Tibial nerve (tissue), 4 donors: ENCODE results near the gene CCR5AS.

ENCODE experiments used
- DNase-seq, 2 donors: peaks; one replicate each; pipeline ENCODE4 v3.0.0-alpha.2; 2019; ENCODE audit warnings: low spot score in 2 of 2
- H3K27ac ChIP-seq, 4 donors: fragments of 200-600 bp; sonication (generic) in 3 of 4; one replicate each; pipeline ENCODE4 v1.5.1; 2017 to 2019; ENCODE audit warnings: mild to moderate bottlenecking in 1 of 4
- H3K27me3 ChIP-seq, 2 donors: fragments of 200-600 bp; sonication (generic) in 1 of 2; one replicate each; pipeline versions ENCODE4 v1.5.1 to v1.6.0; 2017 to 2019
- H3K36me3 ChIP-seq, 3 donors: fragments of 200-600 bp; sonication (generic); one replicate each; pipeline ENCODE4 v1.5.1; 2018 to 2019
- H3K4me1 ChIP-seq, 4 donors: fragments of 200-600 bp; sonication (generic) in 3 of 4; one replicate each; pipeline ENCODE4 v1.5.1; 2017 to 2019
- H3K4me3 ChIP-seq, 4 donors: fragments of 200-600 bp; sonication (generic) in 3 of 4; one replicate each; pipeline ENCODE4 v1.5.1; 2017 to 2019; ENCODE audit warnings: mild to moderate bottlenecking in 1 of 4, moderate library complexity in 1 of 4
- H3K9me3 ChIP-seq, 4 donors: fragments of 200-600 bp; sonication (generic) in 3 of 4; one replicate each; pipeline ENCODE4 v1.5.1; 2017 to 2019
- CTCF ChIP-seq, 5 experiments: fragments of 200-600 bp in 3 of 5; fragments of 450-650 bp in 2 of 5; sonication (generic) in 3 of 5; IDR thresholded peaks; one replicate each; pipeline ENCODE4 v1.5.1; 2016 to 2019; ENCODE audit warnings: antibody characterized with exemption in 5 of 5, mild to moderate bottlenecking in 3 of 5, moderate library complexity in 2 of 5
- EP300 ChIP-seq, 2 donors: sonication (generic); formaldehyde crosslinking; IDR thresholded peaks; one replicate each; pipeline ENCODE4 v1.6.1; 2017; ENCODE audit warnings: antibody characterized with exemption in 2 of 2, mild to moderate bottlenecking in 1 of 2
- POLR2A ChIP-seq, 2 donors: fragments of 450-650 bp; IDR thresholded peaks; one replicate each; pipeline ENCODE4 v1.6.1; 2017; ENCODE audit warnings: antibody characterized with exemption in 2 of 2, mild to moderate bottlenecking in 2 of 2, moderate library complexity in 2 of 2
- WGBS, 2 donors: methylation state at CpG; one replicate each; pipeline ENCODE4 v1.1.5; 2018; 5-methylcytosine and 5-hydroxymethylcytosine counted together

CCR5AS gene

DNA sequence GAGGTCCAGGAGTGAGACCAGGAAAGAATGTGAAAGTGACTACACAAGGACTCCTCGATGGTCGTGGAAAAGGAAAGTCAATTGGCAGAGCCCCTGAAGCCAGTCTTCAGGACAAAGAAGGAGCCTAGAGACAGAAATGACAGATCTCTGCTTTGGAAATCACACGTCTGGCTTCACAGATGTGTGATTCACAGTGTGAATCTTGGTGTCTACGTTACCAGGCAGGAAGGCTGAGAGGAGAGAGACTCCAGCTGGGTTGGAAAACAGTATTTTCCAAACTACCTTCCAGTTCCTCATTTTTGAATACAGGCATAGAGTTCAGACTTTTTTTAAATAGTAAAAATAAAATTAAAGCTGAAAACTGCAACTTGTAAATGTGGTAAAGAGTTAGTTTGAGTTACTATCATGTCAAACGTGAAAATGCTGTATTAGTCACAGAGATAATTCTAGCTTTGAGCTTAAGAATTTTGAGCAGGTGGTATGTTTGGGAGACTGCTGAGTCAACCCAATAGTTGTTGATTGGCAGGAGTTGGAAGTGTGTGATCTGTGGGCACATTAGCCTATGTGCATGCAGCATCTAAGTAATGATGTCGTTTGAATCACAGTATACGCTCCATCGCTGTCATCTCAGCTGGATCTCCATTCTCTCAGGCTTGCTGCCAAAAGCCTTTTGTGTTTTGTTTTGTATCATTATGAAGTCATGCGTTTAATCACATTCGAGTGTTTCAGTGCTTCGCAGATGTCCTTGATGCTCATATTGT lies 47.0 kb downstream of the CCR5AS start:
- H3K36me3 ChIP-seq, result no peaks in the 10 kb centered on the region
- no peaks in the 10 kb centered on the region for H3K9me3 ChIP-seq
- WGBS, 2 donors, result 36 to 43% methylated on average over 11 of the region's 11 CpGs
- no peaks in the 10 kb centered on the region for H3K27me3 ChIP-seq
- H3K4me3 ChIP-seq, result no peak overlapping the region
- no peak for DNase-seq
- TF ChIP-seq CTCF (IDR thresholded peaks at IDR 0.05) (no peak), EP300 (IDR thresholded peaks at IDR 0.05) (no peak), POLR2A (IDR thresholded peaks at IDR 0.05) (no peak)
- H3K4me1 ChIP-seq, result peaks cover 0 to 11% (median 0%) of the 10 kb centered on the region in 4 donors
- no peak overlapping the region for H3K27ac ChIP-seq

DNA sequence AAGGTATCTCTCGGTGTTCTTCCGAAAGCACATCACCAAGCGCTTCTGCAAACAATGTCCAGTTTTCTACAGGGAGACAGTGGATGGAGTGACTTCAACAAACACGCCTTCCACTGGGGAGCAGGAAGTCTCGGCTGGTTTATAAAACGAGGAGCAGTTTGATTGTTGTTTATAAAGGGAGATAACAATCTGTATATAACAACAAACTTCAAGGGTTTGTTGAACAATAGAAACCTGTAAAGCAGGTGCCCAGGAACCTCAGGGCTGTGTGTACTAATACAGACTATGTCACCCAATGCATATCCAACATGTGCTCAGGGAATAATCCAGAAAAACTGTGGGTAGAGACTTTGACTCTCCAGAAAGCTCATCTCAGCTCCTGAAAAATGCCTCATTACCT lies 48.4 kb downstream of the CCR5AS start:
- no peak overlapping the region for H3K4me3 ChIP-seq
- H3K9me3 ChIP-seq, result no peaks in the 10 kb centered on the region
- no peaks in the 10 kb centered on the region for H3K36me3 ChIP-seq
- WGBS, 2 donors, result 85 to 87% methylated on average over 6 of the region's 6 CpGs
- H3K27me3 ChIP-seq, result peaks cover 0 to 5% of the 10 kb centered on the region in 2 donors
- DNase-seq, result no peak
- H3K27ac ChIP-seq, result no peak overlapping the region
- peaks cover 0 to 11% (median 0%) of the 10 kb centered on the region in 4 donors for H3K4me1 ChIP-seq
- TF ChIP-seq EP300 (IDR thresholded peaks at IDR 0.05) (no peak), POLR2A (IDR thresholded peaks at IDR 0.05) (no peak), CTCF (IDR thresholded peaks at IDR 0.05) (no peak)

- TF ChIP-seq POLR2A (IDR thresholded peaks at IDR 0.05) (no peak), CTCF (IDR thresholded peaks at IDR 0.05) (no peak), EP300 (IDR thresholded peaks at IDR 0.05) (no peak)
- Histone ChIP-seq H3K9me3 (no peaks in the 10 kb centered on the region), H3K27ac (no peak overlapping the region), H3K36me3 (no peaks in the 10 kb centered on the region), H3K27me3 (peaks cover 0 to 5% of the 10 kb centered on the region in 2 donors), H3K4me1 (peaks cover 0 to 11% (median 0%) of the 10 kb centered on the region in 4 donors), H3K4me3 (no peak overlapping the region)
- no peak for DNase-seq
- WGBS, 2 donors, result 89% methylated on average over 4 of the region's 4 CpGs
These were observed 50.0 kb downstream of the CCR5AS start for GRCh38 chr3:46356909-46357308.

DNA sequence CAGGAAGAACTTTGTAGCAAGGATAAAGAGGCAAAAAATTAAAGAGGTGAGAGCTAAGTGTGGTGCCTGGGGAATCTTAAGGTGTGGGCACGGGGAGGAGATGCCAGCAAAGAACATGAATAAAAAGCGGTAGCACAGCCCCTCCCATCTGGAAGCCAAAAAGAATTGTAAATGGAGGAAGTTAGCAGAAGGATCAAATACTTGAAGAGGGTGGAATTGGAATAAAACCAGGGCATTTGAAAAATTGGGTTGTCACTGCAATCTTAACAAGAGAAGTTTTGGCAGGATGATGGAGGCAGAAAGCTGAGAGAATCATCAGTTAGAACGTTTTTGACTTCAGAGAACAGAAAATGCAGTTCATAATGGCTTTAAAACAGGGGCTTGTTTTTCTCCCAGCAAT lies 50.6 kb downstream of the CCR5AS start:
- H3K4me1 ChIP-seq, result peaks cover 0 to 11% (median 0%) of the 10 kb centered on the region in 4 donors
- H3K27me3 ChIP-seq, result peaks cover 0 to 5% of the 10 kb centered on the region in 2 donors
- no peak for DNase-seq
- no peak overlapping the region for H3K4me3 ChIP-seq
- H3K9me3 ChIP-seq, result no peaks in the 10 kb centered on the region
- H3K36me3 ChIP-seq, result no peaks in the 10 kb centered on the region
- 43 to 46% methylated on average over 3 of the region's 3 CpGs for WGBS, 2 donors
- H3K27ac ChIP-seq, result no peak overlapping the region
- TF ChIP-seq POLR2A (IDR thresholded peaks at IDR 0.05) (no peak), CTCF (IDR thresholded peaks at IDR 0.05) (no peak), EP300 (IDR thresholded peaks at IDR 0.05) (no peak)

GRCh38 chr3:46354984-46355383 lies 51.9 kb downstream of the CCR5AS start:
- TF ChIP-seq EP300 (IDR thresholded peaks at IDR 0.05), result no peak
- no peak for TF ChIP-seq CTCF (IDR thresholded peaks at IDR 0.05)
- TF ChIP-seq POLR2A (IDR thresholded peaks at IDR 0.05), result no peak
- Histone ChIP-seq H3K4me1 (peaks cover 0 to 5% (median 0%) of the 10 kb centered on the region in 4 donors), H3K27ac (no peak overlapping the region), H3K27me3 (peaks cover 0 to 5% of the 10 kb centered on the region in 2 donors), H3K36me3 (no peaks in the 10 kb centered on the region), H3K4me3 (no peak overlapping the region), H3K9me3 (no peaks in the 10 kb centered on the region)
- DNase-seq, result no peak
